ACC112 (cell line): ENCODE data around the gene MACF1.

Experiments
- H2AFZ ChIP-seq: fragments of 200-600 bp; sonication (generic); one replicate; pipeline ENCODE4 v1.6.0; 2017; ENCODE audit warnings: antibody characterized with exemption, low read length; ENCODE audit not compliant: unreplicated experiment
- H3K27ac ChIP-seq: fragments of 200-600 bp; sonication (generic); 2 replicates; pipeline ENCODE4 v1.5.1; 2014; ENCODE audit warnings: low read depth, mild to moderate bottlenecking, antibody characterized with exemption, low read length, moderate library complexity
- H3K27me3 ChIP-seq: fragments of 200-600 bp; sonication (generic); 2 replicates; pipeline ENCODE4 v1.6.1; 2014; ENCODE audit warnings: mild to moderate bottlenecking, antibody characterized with exemption, low read length, moderate library complexity, mixed read lengths; ENCODE audit not compliant: insufficient read depth
- H3K36me3 ChIP-seq: fragments of 200-600 bp; sonication (generic); 2 replicates; pipeline ENCODE4 v1.6.1; 2016; ENCODE audit warnings: mild to moderate bottlenecking, antibody characterized with exemption, low read length, moderate library complexity, mixed read lengths; ENCODE audit not compliant: insufficient read depth
- H3K4me1 ChIP-seq: fragments of 200-600 bp; sonication (generic); one replicate; pipeline ENCODE4 v1.6.1; 2016; ENCODE audit warnings: low read length, mixed read lengths; ENCODE audit not compliant: insufficient read depth, unreplicated experiment, control insufficient read depth
- H3K4me3 ChIP-seq: fragments of 200-600 bp; sonication (generic); 2 replicates; pipeline ENCODE4 v1.5.1; 2014; ENCODE audit warnings: mild to moderate bottlenecking, low read depth, low read length
- H3K79me2 ChIP-seq: fragments of 200-600 bp; sonication (generic); one replicate; pipeline ENCODE4 v1.6.0; 2016; ENCODE audit warnings: low read length; ENCODE audit not compliant: control insufficient read depth, unreplicated experiment, insufficient read depth

MACF1 gene

GRCh38 chr1:39380036-39380435 is 175.5 kb downstream of the MACF1 start:
- Histone ChIP-seq H3K4me3 (no peak overlapping the region), H3K27ac (no peak overlapping the region), H3K27me3 (no peaks in the 10 kb centered on the region), H3K79me2 (no peaks in the 10 kb centered on the region), H3K36me3 (peaks cover 17% of the 10 kb centered on the region), H3K4me1 (no peaks in the 10 kb centered on the region), H2AFZ (no peak overlapping the region)

GRCh38 chr1:39381839-39382238 is 177.3 kb downstream of the MACF1 start:
- Histone ChIP-seq H3K27me3 (no peaks in the 10 kb centered on the region), H3K36me3 (peaks cover 23% of the 10 kb centered on the region)

GRCh38 chr1:39384305-39384704 is 179.8 kb downstream of the MACF1 start:
- Histone ChIP-seq H3K79me2 (peaks cover 8% of the 10 kb centered on the region), H3K27me3 (no peaks in the 10 kb centered on the region), H3K36me3 (peaks cover 21% of the 10 kb centered on the region), H2AFZ (no peak overlapping the region), H3K4me3 (no peak overlapping the region), H3K27ac (no peak overlapping the region), H3K4me1 (peaks cover 15% of the 10 kb centered on the region)

More at GRCh38 chr1:39381839-39382238, 177.3 kb downstream of the MACF1 start:
- Histone ChIP-seq H3K27ac (no peak overlapping the region), H3K4me1 (peaks cover 1% of the 10 kb centered on the region), H3K4me3 (no peak overlapping the region), H3K79me2 (no peaks in the 10 kb centered on the region), H2AFZ (no peak overlapping the region)

GRCh38 chr1:39385067-39385988 is 180.8 kb downstream of the MACF1 start:
- H3K4me1 ChIP-seq, result peaks cover 15% of the 10 kb centered on the region
- peaks cover 13% of the 10 kb centered on the region for H3K79me2 ChIP-seq
- no peak overlapping the region for H2AFZ ChIP-seq
- H3K4me3 ChIP-seq, result no peak overlapping the region
- H3K27me3 ChIP-seq, result no peaks in the 10 kb centered on the region
- H3K36me3 ChIP-seq, result peaks cover 19% of the 10 kb centered on the region
- H3K27ac ChIP-seq, result no peak overlapping the region

- H3K36me3 ChIP-seq, result peaks cover 16% of the 10 kb centered on the region; the same call in 1 of the 2 replicates
- H3K79me2 ChIP-seq, result peaks cover 14% of the 10 kb centered on the region
- no peaks in the 10 kb centered on the region for H3K27me3 ChIP-seq
- no peak overlapping the region for H2AFZ ChIP-seq
- peaks cover 26% of the 10 kb centered on the region for H3K4me1 ChIP-seq
- H3K4me3 ChIP-seq, result no peak overlapping the region
- H3K27ac ChIP-seq, result peak overlapping the region; percentile 11
Observed at GRCh38 chr1:39386997-39387396, 182.5 kb downstream of the MACF1 start.

- Histone ChIP-seq H2AFZ (no peak overlapping the region), H3K27me3 (no peaks in the 10 kb centered on the region), H3K4me3 (no peak overlapping the region), H3K4me1 (peaks cover 28% of the 10 kb centered on the region), H3K79me2 (peaks cover 15% of the 10 kb centered on the region), H3K36me3 (peaks cover 16% of the 10 kb centered on the region; the same call in 1 of the 2 replicates), H3K27ac (peak overlapping the region; percentile 12)
Observed at GRCh38 chr1:39387452-39387851, 183.0 kb downstream of the MACF1 start.

- H3K27me3 ChIP-seq, result no peaks in the 10 kb centered on the region
- H2AFZ ChIP-seq, result no peak overlapping the region
- H3K27ac ChIP-seq, result peak overlapping the region; percentile 79
- peaks cover 69% of the 10 kb centered on the region for H3K4me1 ChIP-seq
- peaks cover 11% of the 10 kb centered on the region; the same call in 1 of the 2 replicates for H3K36me3 ChIP-seq
- peaks cover 57% of the 10 kb centered on the region for H3K79me2 ChIP-seq
- H3K4me3 ChIP-seq, result peak overlapping the region; percentile 33
Observed at GRCh38 chr1:39391691-39392679, 187.5 kb downstream of the MACF1 start.

GRCh38 chr1:39392851-39393573 is 188.5 kb downstream of the MACF1 start:
- H3K36me3 ChIP-seq, result peaks cover 8% of the 10 kb centered on the region; the same call in 1 of the 2 replicates
- no peaks in the 10 kb centered on the region for H3K27me3 ChIP-seq
- H2AFZ ChIP-seq, result no peak overlapping the region
- peak overlapping the region; percentile 33 for H3K4me3 ChIP-seq
- H3K27ac ChIP-seq, result peak overlapping the region; percentile 79
- H3K4me1 ChIP-seq, result peaks cover 67% of the 10 kb centered on the region
- peaks cover 60% of the 10 kb centered on the region for H3K79me2 ChIP-seq

- Histone ChIP-seq H3K36me3 (peaks cover 6% of the 10 kb centered on the region; the same call in 1 of the 2 replicates), H2AFZ (no peak overlapping the region), H3K27me3 (no peaks in the 10 kb centered on the region), H3K27ac (no peak overlapping the region), H3K4me1 (peaks cover 69% of the 10 kb centered on the region), H3K79me2 (peaks cover 56% of the 10 kb centered on the region), H3K4me3 (no peak overlapping the region)
Observed at GRCh38 chr1:39393645-39394044, 189.2 kb downstream of the MACF1 start.

- Histone ChIP-seq H3K27ac (no peak overlapping the region), H3K79me2 (peaks cover 56% of the 10 kb centered on the region), H2AFZ (no peak overlapping the region), H3K27me3 (no peaks in the 10 kb centered on the region), H3K4me1 (peaks cover 73% of the 10 kb centered on the region), H3K36me3 (peaks cover 6% of the 10 kb centered on the region; the same call in 1 of the 2 replicates), H3K4me3 (no peak overlapping the region)
Observed at GRCh38 chr1:39394059-39394458, 189.6 kb downstream of the MACF1 start.
